Left lung (tissue), 10 donors: ENCODE measurements around the gene SEMA6A. TPM values are rescaled to one million over a fixed set of nuclear protein-coding genes. Genes with fewer than 3 reads are reported as not detected.

ENCODE experiments used
- ATAC-seq: fragments of 200-7000 bp; cut with Tn5 transposase; one replicate; pipeline ENCODE4 v1.9.1; 2020; ENCODE audit warnings: moderate library complexity
- DNase-seq, 4 donors: peaks; one replicate each; pipeline ENCODE4 v3.0.0-alpha.2; 2013 to 2020
- H3K27ac ChIP-seq, 2 donors: fragments of 200-600 bp; sonication (generic) in 1 of 2; one replicate each; pipeline versions ENCODE4 v1.5.0 to v1.8.0; 2020 to 2021
- H3K27me3 ChIP-seq, 2 donors: fragments of 200-600 bp; sonication (generic) in 1 of 2; one replicate each; pipeline versions ENCODE4 v1.5.0 to v1.8.0; 2020 to 2021
- H3K36me3 ChIP-seq, 2 donors: fragments of 200-600 bp; sonication (generic) in 1 of 2; one replicate each; pipeline versions ENCODE4 v1.5.0 to v1.8.0; 2020 to 2021
- H3K4me1 ChIP-seq, 2 donors: fragments of 200-600 bp; one replicate each; pipeline ENCODE4 v1.8.0; 2021
- H3K4me3 ChIP-seq, 2 donors: fragments of 200-600 bp; sonication (generic) in 1 of 2; one replicate each; pipeline versions ENCODE4 v1.5.0 to v1.8.0; 2020 to 2021; ENCODE audit warnings: mild to moderate bottlenecking in 1 of 2
- H3K9me3 ChIP-seq, 2 donors: fragments of 200-600 bp; sonication (generic) in 1 of 2; one replicate each; pipeline versions ENCODE4 v1.5.0 to v1.8.0; 2020 to 2021
- CTCF ChIP-seq, 2 donors: fragments of 200-600 bp; sonication (generic) in 1 of 2; IDR thresholded peaks; one replicate each; pipeline versions ENCODE4 v1.5.0 to v1.8.0; 2021; ENCODE audit warnings: antibody characterized with exemption in 2 of 2
- intact Hi-C, 2 donors: fragments of 100-400 bp; cut with DNase I; formaldehyde crosslinking; loops; one replicate each; pipeline versions ENCODE4 v1.11.2 to v1.14.2; 2022
- polyA plus RNA-seq, 6 donors: library from polyadenylated mRNA; unstranded; fragments of 120-200 nt; gene quantifications; one replicate each; pipeline ENCODE4 v1.2.1, GENCODE V29; 2013; ENCODE audit not compliant: insufficient read length in 6 of 6
- total RNA-seq, 2 donors: library from RNA; stranded (reverse); fragmentation: NEBNext Ultra II Directional; extraction: Animal tissue kit (Norgen Biotek cat#: 25700); gene quantifications; one replicate each; pipeline ENCODE4 v1.2.1, GENCODE V29; 2021
- donor health status: DM: no; HTN: yes; CAD: no.
- donor health status: DM: no; HTN: no; CAD: no.

The SEMA6A gene
- total and polyA plus RNA-seq, 8 donors = 15.3 to 45.8 (median 39.6) TPM

DNA sequence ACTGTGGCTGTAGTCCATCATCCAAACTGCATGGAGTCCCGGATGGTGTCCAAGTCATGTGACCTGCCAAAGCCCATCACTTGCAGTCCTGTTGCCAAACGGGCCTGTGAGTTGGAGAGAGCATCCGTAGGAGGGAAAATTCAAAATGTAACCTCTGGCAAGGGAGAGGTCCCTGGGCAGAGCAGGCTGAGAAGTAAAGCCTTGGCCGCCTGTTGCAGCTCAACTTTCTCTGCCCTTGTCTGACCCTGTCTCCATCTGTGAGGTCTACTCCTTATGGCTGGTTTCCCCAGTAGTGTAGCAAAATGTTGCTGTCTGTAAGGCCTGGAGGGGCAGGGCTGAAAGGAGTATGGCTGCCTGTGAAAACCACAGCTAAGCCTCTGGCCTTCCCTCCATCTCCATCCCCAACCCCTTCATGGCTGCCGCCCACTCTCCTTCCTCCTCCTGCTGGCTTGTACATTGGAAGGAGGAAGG is 163.5 kb downstream of the SEMA6A start:
- Histone ChIP-seq H3K4me1 (peaks cover 0 to 6% of the 10 kb centered on the region in 2 donors), H3K9me3 (no peaks in the 10 kb centered on the region), H3K4me3 (no peak overlapping the region), H3K36me3 (no peaks in the 10 kb centered on the region), H3K27ac (no peak overlapping the region), H3K27me3 (no peaks in the 10 kb centered on the region)
- no peak for TF ChIP-seq CTCF (IDR thresholded peaks at IDR 0.05)
- DNase-seq (peak in 3 of 4 donors; percentile 17 to 57 (median 33)), ATAC-seq (peak; percentile 45)
- intact Hi-C loops = no loop called here

- ATAC-seq = no peak
Measured at GRCh38 chr5:116410336-116410890, 164.2 kb downstream of the SEMA6A start.

GRCh38 chr5:116409591-116410296 is 164.9 kb downstream of the SEMA6A start:
- H3K4me3 ChIP-seq = no peak overlapping the region
- no peak for DNase-seq
- no peaks in the 10 kb centered on the region for H3K36me3 ChIP-seq
- H3K27me3 ChIP-seq = no peaks in the 10 kb centered on the region
- no peak overlapping the region for H3K27ac ChIP-seq
- H3K4me1 ChIP-seq = peaks cover 0 to 6% of the 10 kb centered on the region in 2 donors
- intact Hi-C loops = no loop called here
- no peaks in the 10 kb centered on the region for H3K9me3 ChIP-seq
- TF ChIP-seq CTCF (IDR thresholded peaks at IDR 0.05) = no peak
- ATAC-seq = no peak

More at GRCh38 chr5:116410336-116410890, 164.2 kb downstream of the SEMA6A start:
- no peak for DNase-seq
- Histone ChIP-seq H3K4me3 (no peak overlapping the region), H3K9me3 (no peaks in the 10 kb centered on the region), H3K4me1 (peaks cover 0 to 6% of the 10 kb centered on the region in 2 donors), H3K27ac (no peak overlapping the region), H3K27me3 (no peaks in the 10 kb centered on the region), H3K36me3 (no peaks in the 10 kb centered on the region)
- intact Hi-C loops = no loop called here
- TF ChIP-seq CTCF (IDR thresholded peaks at IDR 0.05) = no peak

GRCh38 chr5:116406306-116407041 is 168.1 kb downstream of the SEMA6A start:
- H3K36me3 ChIP-seq = no peaks in the 10 kb centered on the region
- no peak for ATAC-seq
- no peak for TF ChIP-seq CTCF (IDR thresholded peaks at IDR 0.05)
- no peak for DNase-seq
- H3K27ac ChIP-seq = no peak overlapping the region
- H3K4me3 ChIP-seq = no peak overlapping the region
- H3K9me3 ChIP-seq = no peaks in the 10 kb centered on the region
- H3K27me3 ChIP-seq = no peaks in the 10 kb centered on the region
- peaks cover 0 to 6% of the 10 kb centered on the region in 2 donors for H3K4me1 ChIP-seq
- intact Hi-C loops = no loop called here

GRCh38 chr5:116404792-116405191 is 169.8 kb downstream of the SEMA6A start:
- H3K27me3 ChIP-seq = no peaks in the 10 kb centered on the region
- H3K4me3 ChIP-seq = no peak overlapping the region
- no peaks in the 10 kb centered on the region for H3K36me3 ChIP-seq
- no peak overlapping the region for H3K27ac ChIP-seq
- ATAC-seq (no peak), DNase-seq (no peak)
- intact Hi-C loops = no loop called here
- no peaks in the 10 kb centered on the region for H3K9me3 ChIP-seq
- no peak for TF ChIP-seq CTCF (IDR thresholded peaks at IDR 0.05)
- H3K4me1 ChIP-seq = no peaks in the 10 kb centered on the region
